H1 (cell line): Measurements from ENCODE around the gene PID1. TPM values are rescaled to one million over a fixed set of nuclear protein-coding genes. Genes with fewer than 3 reads are reported as not detected.

Experiments
- CTCF ChIA-PET: fragments of 300-600 bp; sonication (Branson Sonifier 250); formaldehyde crosslinking; loops from one replicate; lab custom pipeline; 2021; ENCODE audit not compliant: partially characterized antibody; lab: Charles Lee
- POLR2A ChIA-PET: fragments of 300-600 bp; sonication (Branson Sonifier 250); formaldehyde crosslinking; loops from one replicate; lab custom pipeline; 2021; ENCODE audit warnings: inconsistent platforms; ENCODE audit not compliant: partially characterized antibody; lab: Charles Lee
- DNase-seq, 2 experiments: peaks; one replicate each; pipeline versions ENCODE4 v3.0.0 to v3.0.0-alpha.2; 2010 to 2022; ENCODE audit warnings: low spot score in 2 of 2, low read depth in 1 of 2, mixed read lengths in 1 of 2
- FAIRE-seq: peaks from 2 replicates; lab custom pipeline; 2011; peaks lifted over from hg19 to GRCh38; lab: Jason Lieb, UNC
- H2AFZ ChIP-seq: 2 replicates; pipeline ENCODE4 v1.8.1; 2012; ENCODE audit warnings: low read length, inconsistent platforms
- H2AK5ac ChIP-seq: 2 replicates; pipeline ENCODE4 v1.6.1; 2013; ENCODE audit warnings: low read depth, low read length
- H2BK120ac ChIP-seq: replicated peaks from 2 replicates; pipeline ENCODE3; 2013; ENCODE audit warnings: low read depth, low read length, inconsistent platforms
- H2BK12ac ChIP-seq: 2 replicates; pipeline ENCODE4 v1.6.1; 2013; ENCODE audit warnings: low read depth, low read length
- H2BK15ac ChIP-seq: 2 replicates; pipeline ENCODE4 v1.6.1; 2013; ENCODE audit warnings: low read length
- H2BK20ac ChIP-seq: 2 replicates; pipeline ENCODE4 v1.6.1; 2013; ENCODE audit warnings: low read length
- H2BK5ac ChIP-seq: 2 replicates; pipeline ENCODE4 v1.6.1; 2013; ENCODE audit warnings: low read depth, low read length
- H3K14ac ChIP-seq: 2 replicates; pipeline ENCODE4 v1.6.1; 2013; ENCODE audit warnings: inconsistent platforms; ENCODE audit not compliant: insufficient read length
- H3K18ac ChIP-seq: 2 replicates; pipeline ENCODE4 v1.6.1; 2013; ENCODE audit warnings: low read length; ENCODE audit errors: extremely low read depth
- H3K23ac ChIP-seq: 2 replicates; pipeline ENCODE4 v1.6.1; 2013; ENCODE audit warnings: inconsistent platforms; ENCODE audit not compliant: insufficient read length
- H3K23me2 ChIP-seq: 2 replicates; pipeline ENCODE4 v1.6.1; 2013; ENCODE audit warnings: low read depth, low read length
- H3K27ac ChIP-seq: 2 replicates; pipeline ENCODE4 v1.6.1; 2011; ENCODE audit warnings: low read depth, low read length, inconsistent platforms
- H3K27me3 ChIP-seq, 4 experiments: replicated peaks in 1 of 4; 1 replicate in 1 of 4; 2 replicates in 3 of 4; pipeline versions ENCODE4 v1.6.1 to v1.8.1; 2011 to 2013; ENCODE audit warnings: low read length in 3 of 4, mild to moderate bottlenecking in 3 of 4, inconsistent platforms in 2 of 4, mixed read lengths in 2 of 4, moderate library complexity in 1 of 4; ENCODE audit not compliant: control insufficient read depth in 3 of 4, insufficient read depth in 3 of 4; ENCODE audit errors: extremely low read depth in 1 of 4
- H3K36me3 ChIP-seq, 4 experiments: 2 replicates each; pipeline versions ENCODE4 v1.6.1 to v1.8.1; 2011 to 2013; ENCODE audit warnings: mild to moderate bottlenecking in 4 of 4, low read length in 3 of 4, moderate library complexity in 2 of 4, control low read depth in 1 of 4, inconsistent platforms in 1 of 4; ENCODE audit not compliant: insufficient read depth in 4 of 4, control insufficient read depth in 2 of 4
- H3K4ac ChIP-seq: replicated peaks from 2 replicates; pipeline ENCODE3; 2013; ENCODE audit warnings: low read length, low read depth, mixed read lengths, inconsistent platforms; ENCODE audit not compliant: insufficient read length
- H3K4me1 ChIP-seq, 4 experiments: replicated peaks in 1 of 4; 1 replicate in 1 of 4; 2 replicates in 3 of 4; pipeline versions ENCODE4 v1.6.1 to v1.8.1; 2011 to 2013; ENCODE audit warnings: low read length in 3 of 4, inconsistent platforms in 2 of 4, mixed read lengths in 1 of 4; ENCODE audit not compliant: insufficient read depth in 4 of 4, control insufficient read depth in 3 of 4
- H3K4me2 ChIP-seq, 2 experiments: 2 replicates each; pipeline versions ENCODE4 v1.6.1 to v1.8.1; 2011 to 2013; ENCODE audit warnings: low read depth in 2 of 2, low read length in 2 of 2, control low read depth in 1 of 2, inconsistent platforms in 1 of 2, mild to moderate bottlenecking in 1 of 2; ENCODE audit not compliant: insufficient read depth in 1 of 2
- H3K4me3 ChIP-seq, 4 experiments: fragments of 200-600, 300-600 bp in 1 of 4; sonication (generic), shearing (Covaris generic), sonication (Bioruptor Twin) in 1 of 4; 2 replicates each; pipeline versions ENCODE4 v1.5.1 to v1.8.1; 2011 to 2016; ENCODE audit warnings: low read length in 4 of 4, low read depth in 3 of 4, control low read depth in 2 of 4, inconsistent platforms in 2 of 4, mild to moderate bottlenecking in 2 of 4, mixed read lengths in 1 of 4, moderate library complexity in 1 of 4; ENCODE audit not compliant: insufficient read depth in 2 of 4; ENCODE audit errors: extremely low read depth in 1 of 4
- H3K56ac ChIP-seq: replicated peaks from 2 replicates; pipeline ENCODE3; 2013; ENCODE audit warnings: low read depth, mild to moderate bottlenecking, mixed read lengths, low read length, inconsistent platforms; ENCODE audit not compliant: insufficient read length
- H3K79me1 ChIP-seq: 2 replicates; pipeline ENCODE4 v1.6.1; 2013; ENCODE audit warnings: low read depth, low read length, control low read depth
- H3K79me2 ChIP-seq, 2 experiments: 2 replicates each; pipeline versions ENCODE4 v1.6.1 to v1.8.1; 2012 to 2013; ENCODE audit warnings: low read length in 2 of 2, mild to moderate bottlenecking in 2 of 2, inconsistent platforms in 1 of 2; ENCODE audit not compliant: insufficient read depth in 2 of 2, control insufficient read depth in 1 of 2
- H3K9ac ChIP-seq, 4 experiments: replicated peaks in 1 of 4; 1 replicate in 1 of 4; 2 replicates in 3 of 4; pipeline versions ENCODE4 v1.6.1 to v1.8.1; 2011 to 2013; ENCODE audit warnings: low read depth in 3 of 4, low read length in 3 of 4, control low read depth in 2 of 4, mild to moderate bottlenecking in 2 of 4, moderate library complexity in 2 of 4, inconsistent platforms in 1 of 4; ENCODE audit errors: extremely low read depth in 1 of 4
- H3K9me3 ChIP-seq, 2 experiments: 2 replicates each; pipeline versions ENCODE4 v1.6.1 to v1.8.1; 2012 to 2013; ENCODE audit warnings: mild to moderate bottlenecking in 2 of 2, moderate library complexity in 2 of 2, control low read depth in 1 of 2, inconsistent platforms in 1 of 2, low read depth in 1 of 2, low read length in 1 of 2, mixed read lengths in 1 of 2; ENCODE audit not compliant: insufficient read depth in 2 of 2
- H4K20me1 ChIP-seq, 2 experiments: replicated peaks in 1 of 2; 2 replicates each; pipeline versions ENCODE3 to v1.8.1; 2011 to 2013; ENCODE audit warnings: inconsistent platforms in 2 of 2, low read length in 2 of 2, mild to moderate bottlenecking in 1 of 2; ENCODE audit not compliant: insufficient read depth in 2 of 2, control insufficient read depth in 1 of 2
- H4K5ac ChIP-seq: 2 replicates; pipeline ENCODE4 v1.6.1; 2013; ENCODE audit warnings: low read length, low read depth, mixed read lengths, inconsistent platforms; ENCODE audit not compliant: insufficient read length
- H4K8ac ChIP-seq: 2 replicates; pipeline ENCODE4 v1.8.0; 2013; ENCODE audit warnings: mild to moderate bottlenecking, moderate library complexity, low read length, inconsistent platforms; ENCODE audit not compliant: insufficient read depth; ENCODE audit errors: extremely low read depth
- H4K91ac ChIP-seq: replicated peaks from 2 replicates; pipeline ENCODE3; 2013; ENCODE audit warnings: low read length, mixed read lengths, inconsistent platforms; ENCODE audit not compliant: insufficient read length
- BACH1 ChIP-seq: IDR thresholded peaks from 2 replicates; pipeline ENCODE4 v1.6.1; 2012; ENCODE audit warnings: low read length, improper control_type of control experiment
- CHD1 ChIP-seq: IDR thresholded peaks from 2 replicates; pipeline ENCODE4 v1.6.1; 2012; ENCODE audit warnings: low read depth, low read length, improper control_type of control experiment
- RBBP5 ChIP-seq: IDR thresholded peaks from 2 replicates; pipeline ENCODE4 v1.7.1; 2012; ENCODE audit warnings: low read depth, mild to moderate bottlenecking, inconsistent platforms, low read length, moderate library complexity, borderline replicate concordance
- RNF2 ChIP-seq: fragments of 200-900, 300-1000 bp; sonication (generic); IDR thresholded peaks from 2 replicates; pipeline ENCODE4 v1.7.1; 2016; ENCODE audit warnings: borderline replicate concordance, low read depth, mild to moderate bottlenecking, antibody characterized with exemption, low read length; ENCODE audit not compliant: poor library complexity, severe bottlenecking; ENCODE audit errors: missing control alignments
- WGBS, 2 experiments: shearing (Covaris generic) in 1 of 2; methylation state at CpG; one replicate each; pipeline versions ENCODE4 v1.1.6 to v1.1.7; 2013 to 2015; ENCODE audit warnings: low lambda C conversion rate in 2 of 2, mixed read lengths in 2 of 2, inconsistent platforms in 1 of 2, low coverage in 1 of 2, missing lambda C conversion rate in 1 of 2; ENCODE audit not compliant: insufficient replicate concordance in 2 of 2, insufficient coverage in 1 of 2, insufficient read length in 1 of 2; ENCODE audit errors: extremely low coverage in 1 of 2, missing lambda C conversion rate in 1 of 2; 5-methylcytosine and 5-hydroxymethylcytosine counted together
- polyA plus RNA-seq, 7 experiments: library from polyadenylated mRNA; depleted of rRNA in 3 of 7; stranded (reverse) in 5 of 7; unstranded in 2 of 7; fragments of >200 nt in 5 of 7; fragments of 200-250 nt in 2 of 7; gene quantifications; 1 replicate in 5 of 7; 2 replicates in 1 of 7; 4 replicates in 1 of 7; pipeline versions ENCODE4 v1.2.1 to v1.2.3, GENCODE V29; 2011 to 2013; ENCODE audit warnings: missing spikeins in 2 of 7, mixed read lengths in 2 of 7
- total RNA-seq: library from RNA; stranded (reverse); fragmentation: NEBNext Ultra II Directional; extraction: Animal tissue kit (Norgen Biotek cat#: 25700); gene quantifications from 2 replicates; pipeline ENCODE4 v1.2.1, GENCODE V29; 2021

The PID1 gene
- total and polyA plus RNA-seq, 2 of the 8 experiments (the other 6 are each of a cell fraction or from before 2014, with no cell fraction given), result 1.5 to 3.3 TPM

DNA sequence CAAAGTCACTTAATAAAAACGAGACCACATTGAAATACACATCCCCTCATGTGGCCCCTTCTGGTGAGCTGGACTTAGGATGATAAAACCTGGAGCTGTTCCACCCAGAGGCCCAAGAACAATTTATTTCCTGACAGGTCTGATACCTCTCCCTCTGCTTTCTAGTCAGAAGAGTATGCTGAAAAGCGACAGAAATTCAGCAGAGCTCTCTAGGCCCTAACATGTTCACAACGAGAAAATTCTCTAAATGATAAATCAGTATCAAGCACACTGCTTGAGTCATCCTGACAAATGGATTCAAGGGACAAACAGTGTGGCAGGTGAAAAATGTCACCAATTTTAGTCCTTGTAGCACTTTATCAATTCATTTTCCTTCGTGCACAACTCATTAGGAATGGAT, 233.5 kb downstream of the PID1 start:
- FAIRE-seq (no peak), DNase-seq (no peak)
- Histone ChIP-seq H3K79me2 (no peaks in the 10 kb centered on the region), H4K20me1 (no peaks in the 10 kb centered on the region), H2BK20ac (no peak overlapping the region), H4K5ac (no peak overlapping the region), H3K27ac (no peak overlapping the region; the same call in 1 of the 2 replicates), H2AK5ac (no peak overlapping the region), H4K8ac (no peak overlapping the region), H3K4me1 (no peaks in the 10 kb centered on the region), H3K4ac (no peak overlapping the region), H2BK12ac (no peak overlapping the region), H2BK120ac (no peak overlapping the region), H3K23me2 (no peaks in the 10 kb centered on the region), H3K9ac (no peak overlapping the region), H3K9me3 (no peaks in the 10 kb centered on the region), H3K4me2 (no peak overlapping the region), H2BK5ac (no peak overlapping the region), H3K79me1 (no peaks in the 10 kb centered on the region), H3K4me3 (no peak overlapping the region), H3K23ac (no peak overlapping the region), H4K91ac (no peak overlapping the region), H3K18ac (no peak overlapping the region), H3K56ac (no peak overlapping the region), H2AFZ (no peak overlapping the region), H3K27me3 (no peaks in the 10 kb centered on the region), H3K36me3 (no peaks in the 10 kb centered on the region; a peak in 1 of 8 replicates), H3K14ac (no peak overlapping the region), H2BK15ac (no peak overlapping the region)
- CTCF ChIA-PET, result no interaction called here
- no peak for TF ChIP-seq BACH1
- no peak for TF ChIP-seq CHD1
- no peak for TF ChIP-seq RBBP5
- no peak for TF ChIP-seq RNF2
- POLR2A ChIA-PET, result no interaction called here
- WGBS, 2 experiments, result 86% methylated on average over 4 of the region's 4 CpGs; no CpG with 5 or more reads in 1 of the 2 experiments
